CD4-positive, alpha-beta T cell (primary cell): ENCODE results near the gene PLCB2. TPM values are rescaled to one million over a fixed set of nuclear protein-coding genes. Genes with fewer than 3 reads are reported as not detected.

ENCODE experiments used
- ATAC-seq: fragments of 200-7000 bp; cut with Tn5 transposase; one replicate; pipeline ENCODE4 v1.10.0; 2022; ENCODE audit warnings: mild to moderate bottlenecking; ENCODE audit not compliant: poor library complexity
- CTCF ChIA-PET: fragments of 350-600 bp; sonication (Branson Sonifier 250); formaldehyde crosslinking; loops from one replicate; lab custom pipeline; 2021; ENCODE audit warnings: antibody characterized with exemption, inconsistent platforms; lab: Charles Lee
- POLR2A ChIA-PET: fragments of 350-600 bp; sonication (Branson Sonifier 250); formaldehyde crosslinking; loops from one replicate; lab custom pipeline; 2021; ENCODE audit warnings: antibody characterized with exemption, inconsistent platforms; lab: Charles Lee
- DNase-seq, 14 experiments: peaks; one replicate each; pipeline ENCODE4 v3.0.0-alpha.2; 2013 to 2020; ENCODE audit warnings: mixed read lengths in 2 of 14
- H3K27ac ChIP-seq, 2 donors: one replicate each; pipeline versions ENCODE4 v1.5.1 to v1.7.0; 2013; ENCODE audit warnings: low read length in 2 of 2, low read depth in 1 of 2, mild to moderate bottlenecking in 1 of 2
- H3K27me3 ChIP-seq, 2 experiments: 1 replicate in 1 of 2; 2 replicates in 1 of 2; pipeline versions ENCODE4 v1.6.1 to v1.7.0; 2013; ENCODE audit warnings: low read length in 2 of 2, control low read depth in 1 of 2, mild to moderate bottlenecking in 1 of 2, moderate library complexity in 1 of 2; ENCODE audit not compliant: insufficient read depth in 2 of 2, control insufficient read depth in 1 of 2
- H3K36me3 ChIP-seq: one replicate; pipeline ENCODE4 v1.6.1; 2013; ENCODE audit warnings: low read length, control low read depth; ENCODE audit not compliant: insufficient read depth
- H3K4me1 ChIP-seq: one replicate; pipeline ENCODE4 v1.6.1; 2013; ENCODE audit warnings: low read length, control low read depth; ENCODE audit not compliant: insufficient read depth
- H3K4me3 ChIP-seq: one replicate; pipeline ENCODE4 v1.5.1; 2013; ENCODE audit warnings: mild to moderate bottlenecking, low read length, moderate library complexity
- H3K9me3 ChIP-seq, 2 experiments: 1 replicate in 1 of 2; 2 replicates in 1 of 2; pipeline versions ENCODE4 v1.6.1 to v1.7.0; 2013; ENCODE audit warnings: low read length in 2 of 2, mild to moderate bottlenecking in 2 of 2, control low read depth in 1 of 2, moderate library complexity in 1 of 2; ENCODE audit not compliant: control insufficient read depth in 1 of 2, insufficient read depth in 1 of 2
- H3K27ac Mint-ChIP-seq: one replicate; pipeline ENCODE4 v1.8.0; 2020; ENCODE audit warnings: mixed read lengths
- H3K27me3 Mint-ChIP-seq: one replicate; pipeline ENCODE4 v1.8.0; 2021; ENCODE audit warnings: mixed read lengths
- H3K36me3 Mint-ChIP-seq: one replicate; pipeline ENCODE4 v1.8.0; 2021; ENCODE audit warnings: low read depth, mixed read lengths
- H3K4me1 Mint-ChIP-seq: one replicate; pipeline ENCODE4 v1.8.0; 2021; ENCODE audit warnings: low read depth, mixed read lengths
- H3K4me3 Mint-ChIP-seq: one replicate; pipeline ENCODE4 v1.8.0; 2020; ENCODE audit warnings: mild to moderate bottlenecking, mixed read lengths
- H3K9me3 Mint-ChIP-seq: one replicate; pipeline ENCODE4 v1.8.0; 2020; ENCODE audit warnings: mixed read lengths
- CTCF ChIP-seq: fragments of 200-600 bp; IDR thresholded peaks from one replicate; pipeline ENCODE4 v1.8.0; 2022; ENCODE audit warnings: antibody characterized with exemption, mild to moderate bottlenecking
- intact Hi-C, 2 experiments: fragments of 100-400 bp; cut with DNase I in 1 of 2; cut with micrococcal nuclease in 1 of 2; formaldehyde crosslinking; loops; one replicate each; pipeline versions ENCODE4 v1.15.1 to v1.9.0; 2023 to 2025; cut with DNase I, micrococcal nuclease
- total RNA-seq, 174 experiments: library from RNA in 2 of 174; stranded (reverse) in 2 of 174; gene quantifications; one replicate each; pipeline ENCODE4 v1.2.3 and lab custom pipeline; 2021 to 2026

Gene PLCB2
- total RNA-seq, 2 experiments from 2014 or later, result 206 to 222 TPM

DNA sequence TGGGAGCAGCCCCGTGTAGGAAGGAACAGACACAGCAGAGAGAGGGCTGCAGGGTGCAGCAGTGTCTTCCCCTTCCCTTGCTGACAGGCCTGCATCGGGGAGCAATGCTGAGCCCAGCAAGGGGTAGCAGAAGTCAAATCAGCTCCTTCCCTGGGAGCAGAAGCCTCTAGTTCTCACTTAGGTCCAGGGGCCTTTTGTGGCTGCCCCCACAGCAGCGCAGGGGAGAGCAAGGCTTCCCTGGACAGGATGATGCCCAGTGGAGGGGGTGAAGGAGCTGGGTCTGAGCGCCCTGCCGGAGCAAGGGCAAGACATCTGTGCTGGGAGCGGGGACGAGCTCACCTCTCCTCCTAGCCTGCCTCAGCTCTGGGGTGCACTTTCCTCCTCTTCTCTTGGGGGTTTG is 827 bp downstream of the PLCB2 start:
- Mint-ChIP-seq H3K27ac (peak overlapping the region; percentile 95), H3K4me1 (peaks cover 52% of the 10 kb centered on the region), H3K27me3 (no peaks in the 10 kb centered on the region), H3K36me3 (peaks cover 44% of the 10 kb centered on the region), H3K9me3 (no peaks in the 10 kb centered on the region), H3K4me3 (peak overlapping the region; percentile 96)
- peaks cover 49% of the 10 kb centered on the region for H3K4me1 ChIP-seq
- peak overlapping the region; percentile 34 to 43 for H3K27ac ChIP-seq
- H3K4me3 ChIP-seq, result peak overlapping the region; percentile 98
- no peaks in the 10 kb centered on the region for H3K9me3 ChIP-seq
- ChIA-PET POLR2A (interaction anchor here (0.6 to 4.6 kb wide), 20 partner anchors 11 to 258 kb away, joined by 3 to 65 read pairs (median 4); partner anchors contain the start of genes ANKRD63, CCDC32, DISP2 and INAFM2), CTCF (interaction anchor here (1.0 to 6.4 kb wide), 13 partner anchors 10 to 267 kb away, joined by 4 to 55 read pairs (median 8); partner anchors contain the start of genes ANKRD63, INAFM2 and SRP14)
- DNase-seq (peak in 4 of 14 experiments; percentile 29 to 45 (median 36)), ATAC-seq (no peak)
- H3K27me3 ChIP-seq, result no peaks in the 10 kb centered on the region
- intact Hi-C loops, result loop anchor here in 1 of 2 experiments (1.0 to 2.0 kb wide), 3 partner anchors 16 to 32 kb away; partner anchors contain the start of gene INAFM2
- peaks cover 25% of the 10 kb centered on the region for H3K36me3 ChIP-seq
- no peak for TF ChIP-seq CTCF

GRCh38 chr15:40306371-40306770 is 1.4 kb downstream of the PLCB2 start:
- no peak for TF ChIP-seq CTCF
- H3K4me3 ChIP-seq, result peak overlapping the region; percentile 98
- ChIA-PET POLR2A (interaction anchor here (0.8 to 4.6 kb wide), 10 partner anchors 10 to 100 kb away, joined by 3 to 65 read pairs (median 10); partner anchors contain the start of genes ANKRD63, DISP2 and INAFM2), CTCF (interaction anchor here (2.6 to 5.4 kb wide), 4 partner anchors 15 to 32 kb away, joined by 15 to 55 read pairs (median 26); partner anchors contain the start of genes ANKRD63 and INAFM2)
- intact Hi-C loops, result loop anchor here in 1 of 2 experiments (2.0 kb wide), 2 partner anchors 16 to 32 kb away; partner anchors contain the start of gene INAFM2
- Mint-ChIP-seq H3K4me1 (peaks cover 52% of the 10 kb centered on the region), H3K9me3 (no peaks in the 10 kb centered on the region), H3K4me3 (peak overlapping the region; percentile 96), H3K36me3 (peaks cover 50% of the 10 kb centered on the region), H3K27me3 (no peaks in the 10 kb centered on the region), H3K27ac (peak overlapping the region; percentile 95)
- peaks cover 52% of the 10 kb centered on the region for H3K4me1 ChIP-seq
- no peaks in the 10 kb centered on the region for H3K27me3 ChIP-seq
- no peaks in the 10 kb centered on the region for H3K9me3 ChIP-seq
- DNase-seq (peak in 2 of 14 experiments; percentile 34 to 36), ATAC-seq (no peak)
- H3K36me3 ChIP-seq, result peaks cover 31% of the 10 kb centered on the region
- H3K27ac ChIP-seq, result no peak overlapping the region

DNA sequence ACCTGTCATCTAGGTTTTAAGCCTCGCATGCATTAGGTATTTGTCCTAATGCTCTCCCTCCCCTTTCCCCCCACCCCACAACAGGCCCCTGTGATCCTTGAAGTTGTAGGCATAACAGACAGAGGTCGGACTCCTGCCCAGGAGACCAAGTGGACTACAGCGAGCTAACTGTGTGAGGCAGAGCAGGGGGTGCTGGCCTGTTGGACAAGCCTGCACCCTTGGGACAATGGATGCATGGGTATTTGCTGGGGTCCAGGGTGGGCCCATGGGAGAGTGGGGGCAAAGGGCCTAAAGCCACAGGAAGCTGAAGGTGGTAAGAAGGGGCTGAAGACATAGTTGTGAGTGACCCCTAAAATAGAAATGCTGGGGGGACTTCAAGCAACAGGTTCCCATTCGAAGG is 2.5 kb downstream of the PLCB2 start:
- ATAC-seq (no peak), DNase-seq (no peak)
- Histone ChIP-seq H3K27ac (no peak overlapping the region), H3K9me3 (peaks cover 6% of the 10 kb centered on the region in 2 experiments), H3K4me3 (no peak overlapping the region), H3K4me1 (peaks cover 52% of the 10 kb centered on the region), H3K36me3 (peaks cover 42% of the 10 kb centered on the region), H3K27me3 (no peaks in the 10 kb centered on the region)
- H3K4me3 Mint-ChIP-seq, result peak overlapping the region; percentile 96
- POLR2A ChIA-PET, result interaction anchor here (0.6 to 4.6 kb wide), 3 partner anchors 12 to 23 kb away, joined by 4 to 28 read pairs (median 4); partner anchors contain the start of gene ANKRD63
- no peaks in the 10 kb centered on the region for H3K27me3 Mint-ChIP-seq
- peaks cover 52% of the 10 kb centered on the region for H3K4me1 Mint-ChIP-seq
- H3K27ac Mint-ChIP-seq, result no peak overlapping the region
- intact Hi-C loops, result no loop called here
- H3K9me3 Mint-ChIP-seq, result no peaks in the 10 kb centered on the region
- H3K36me3 Mint-ChIP-seq, result peaks cover 61% of the 10 kb centered on the region
- TF ChIP-seq CTCF, result no peak
- CTCF ChIA-PET, result interaction anchor here (1.2 kb wide), 1 partner anchor 18 kb away, joined by 3 read pairs; no protein-coding TSS in a partner anchor
